ENCODE data around the gene HSF5.

HSF5 gene

DNA sequence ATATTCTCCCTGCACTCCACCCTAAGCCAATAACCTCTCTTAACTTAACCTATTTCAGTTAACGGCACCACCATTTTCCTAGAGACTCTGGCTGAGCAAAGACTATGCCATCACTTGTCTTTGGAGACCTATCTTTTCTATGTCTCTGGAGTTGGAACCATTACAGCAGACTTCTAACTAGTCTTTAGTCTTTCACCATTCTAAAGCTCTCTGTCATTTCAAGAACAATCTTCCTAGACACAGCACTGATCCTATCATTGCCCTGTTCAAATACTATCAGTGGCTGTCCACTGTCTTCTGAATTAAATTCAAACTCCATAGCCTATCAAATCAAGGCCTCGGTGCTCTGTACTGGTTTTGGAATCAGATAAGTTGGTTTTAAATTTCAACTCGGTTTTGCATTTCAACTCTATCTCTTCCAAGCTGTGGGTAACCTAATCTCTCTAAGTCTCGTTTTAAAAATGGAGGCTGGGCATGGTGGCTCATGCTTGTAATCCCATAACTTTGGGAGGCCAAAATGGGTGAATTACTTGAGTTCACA lies 102.8 kb downstream of the HSF5 start:
- no peak for DNase-seq (ENCODE audit: low spot score)

DNA sequence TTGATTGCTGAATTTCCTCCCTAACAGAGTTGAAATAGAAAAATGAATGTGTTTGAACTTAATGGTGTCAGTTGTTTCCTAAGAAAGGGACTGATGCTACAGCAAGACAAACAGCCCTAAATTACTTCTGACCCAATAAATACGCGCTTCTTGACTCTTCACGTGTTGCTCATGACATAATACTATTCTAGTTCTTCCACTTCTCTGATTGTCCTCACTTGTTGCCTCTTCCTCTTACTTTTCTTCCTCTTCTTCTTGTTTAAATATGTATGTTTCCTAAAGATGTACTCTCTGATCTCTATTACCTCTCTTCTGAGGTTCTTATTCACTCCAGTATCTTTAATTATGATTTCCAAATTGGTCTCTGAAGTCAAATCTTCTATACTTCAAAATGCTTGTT lies 103.3 kb downstream of the HSF5 start:
- no peak for DNase-seq (ENCODE audit: low spot score)

DNA sequence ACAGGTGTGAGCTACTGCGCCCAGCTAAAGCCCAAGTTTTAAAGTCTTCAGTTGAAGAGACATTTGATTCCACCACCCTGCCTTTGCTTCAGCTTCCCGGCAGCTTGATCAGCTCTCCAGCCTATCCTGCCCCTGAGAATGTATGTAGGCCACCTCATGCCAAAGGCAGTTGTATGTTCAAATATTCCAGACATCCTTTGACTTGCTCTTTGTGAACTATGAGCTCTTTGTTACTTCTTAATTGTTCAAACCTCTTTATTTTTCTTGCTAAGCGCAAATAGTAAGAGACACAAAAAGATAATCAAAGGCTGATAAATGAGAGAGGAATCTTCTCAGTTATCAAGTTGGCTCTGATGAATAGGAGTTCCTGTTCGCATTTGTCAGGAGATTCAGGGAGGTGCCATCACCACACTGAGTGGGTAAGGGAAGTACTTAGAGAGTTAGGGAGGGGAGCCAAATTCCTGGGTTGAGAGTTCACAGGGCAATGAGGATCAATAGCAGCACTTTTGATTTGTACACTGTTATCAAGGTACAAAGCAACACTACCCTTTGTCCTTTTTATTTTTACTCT lies 104.2 kb downstream of the HSF5 start:
- no peak for DNase-seq (ENCODE audit: low spot score)

DNA sequence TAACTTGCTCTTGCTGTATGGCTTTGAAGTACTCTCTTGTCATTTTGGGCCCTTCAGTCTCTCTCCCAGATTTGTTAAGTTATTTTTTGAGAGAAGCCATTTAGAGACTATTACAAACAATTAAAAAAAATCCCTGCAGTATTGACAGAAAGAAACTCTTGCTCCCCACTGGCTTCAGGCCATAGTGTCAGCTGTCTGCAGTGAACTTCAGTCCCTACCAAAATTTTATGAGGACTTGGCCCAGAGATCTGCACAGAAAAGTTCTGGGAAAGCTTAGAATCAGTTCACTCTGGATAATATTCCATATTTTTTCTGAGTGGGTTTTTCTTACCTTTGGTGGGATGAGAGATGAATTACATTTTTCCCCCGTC lies 105.4 kb downstream of the HSF5 start:
- DNase-seq (ENCODE audit: low spot score), result no peak

DNA sequence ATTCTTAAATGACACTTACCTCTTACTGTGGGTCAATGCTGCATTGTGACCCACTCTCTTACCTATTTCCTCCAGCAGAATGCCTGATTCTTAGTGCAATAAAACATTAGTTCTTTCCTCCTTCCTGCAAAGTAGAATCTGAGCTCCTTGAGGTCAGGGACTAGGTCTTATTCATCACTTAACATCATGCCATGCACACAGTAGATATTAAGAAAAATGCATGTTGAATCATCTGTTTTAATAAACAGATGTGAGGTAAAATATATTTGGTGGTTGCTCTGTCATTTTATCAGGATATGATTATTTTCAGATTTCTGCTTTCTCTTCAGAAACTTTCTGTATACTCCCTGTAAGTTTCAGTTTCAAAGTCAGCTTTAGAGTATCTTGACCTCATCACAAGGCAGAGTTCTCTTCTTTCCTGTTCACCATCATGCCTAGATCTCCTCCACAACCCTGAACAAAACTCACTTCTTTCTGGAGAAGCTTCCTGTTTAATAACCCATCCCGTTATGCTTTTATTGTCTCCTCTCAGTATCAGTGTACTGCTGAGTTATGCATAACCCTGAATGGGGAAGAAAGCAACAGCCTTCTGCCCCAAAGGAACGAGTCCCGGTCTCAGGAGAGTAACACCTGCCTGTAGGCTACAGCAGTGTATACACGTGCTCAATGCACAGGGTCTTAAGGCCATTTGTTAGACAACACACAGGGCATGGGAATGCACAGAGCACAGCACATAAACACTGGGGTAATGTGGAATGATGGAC lies 105.9 kb downstream of the HSF5 start:
- no peak for DNase-seq (ENCODE audit: low spot score)

DNA sequence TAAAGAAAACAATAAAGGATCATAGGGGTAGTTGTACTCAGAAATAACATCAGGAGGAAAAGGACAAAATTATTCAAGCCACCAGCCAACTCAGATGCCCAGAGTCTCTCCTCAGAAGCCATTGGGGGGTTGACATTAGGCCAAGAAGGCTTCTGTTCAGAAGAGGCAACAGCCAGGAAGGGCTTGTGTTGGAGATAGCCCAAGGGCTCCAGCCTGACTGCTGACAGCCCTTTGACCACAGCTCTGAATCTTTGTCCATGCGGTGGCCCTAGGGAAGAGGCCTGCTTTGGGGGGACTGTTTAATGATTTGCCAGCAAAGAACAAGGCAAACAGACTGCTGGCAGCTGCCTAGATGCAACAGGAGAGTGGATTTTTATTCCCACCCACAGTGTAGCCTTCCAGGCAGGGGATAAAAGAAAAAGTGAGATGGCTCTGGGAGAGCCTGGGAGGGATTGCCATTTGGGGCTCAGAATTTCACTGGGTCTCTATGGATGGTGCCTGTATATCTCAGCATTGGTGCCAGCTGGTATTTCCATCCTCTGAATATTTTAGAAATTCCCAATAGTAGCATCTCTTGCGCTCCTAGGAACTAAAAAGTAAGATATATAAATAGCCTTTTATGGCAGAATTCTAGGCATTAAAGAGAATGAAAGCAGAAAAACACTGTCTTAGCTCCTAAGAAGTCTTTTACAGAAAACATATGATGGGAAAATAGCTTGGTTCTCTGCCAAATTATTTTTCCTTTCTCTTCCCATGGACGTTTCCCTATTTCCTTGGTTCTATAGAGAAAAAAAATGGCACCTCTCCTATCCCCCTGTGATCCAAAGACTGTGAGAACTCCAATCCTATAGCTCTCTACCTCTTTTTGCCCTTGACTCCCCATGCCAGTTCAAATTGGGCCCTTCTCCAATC lies 106.8 kb downstream of the HSF5 start:
- DNase-seq (ENCODE audit: low spot score), result no peak

DNA sequence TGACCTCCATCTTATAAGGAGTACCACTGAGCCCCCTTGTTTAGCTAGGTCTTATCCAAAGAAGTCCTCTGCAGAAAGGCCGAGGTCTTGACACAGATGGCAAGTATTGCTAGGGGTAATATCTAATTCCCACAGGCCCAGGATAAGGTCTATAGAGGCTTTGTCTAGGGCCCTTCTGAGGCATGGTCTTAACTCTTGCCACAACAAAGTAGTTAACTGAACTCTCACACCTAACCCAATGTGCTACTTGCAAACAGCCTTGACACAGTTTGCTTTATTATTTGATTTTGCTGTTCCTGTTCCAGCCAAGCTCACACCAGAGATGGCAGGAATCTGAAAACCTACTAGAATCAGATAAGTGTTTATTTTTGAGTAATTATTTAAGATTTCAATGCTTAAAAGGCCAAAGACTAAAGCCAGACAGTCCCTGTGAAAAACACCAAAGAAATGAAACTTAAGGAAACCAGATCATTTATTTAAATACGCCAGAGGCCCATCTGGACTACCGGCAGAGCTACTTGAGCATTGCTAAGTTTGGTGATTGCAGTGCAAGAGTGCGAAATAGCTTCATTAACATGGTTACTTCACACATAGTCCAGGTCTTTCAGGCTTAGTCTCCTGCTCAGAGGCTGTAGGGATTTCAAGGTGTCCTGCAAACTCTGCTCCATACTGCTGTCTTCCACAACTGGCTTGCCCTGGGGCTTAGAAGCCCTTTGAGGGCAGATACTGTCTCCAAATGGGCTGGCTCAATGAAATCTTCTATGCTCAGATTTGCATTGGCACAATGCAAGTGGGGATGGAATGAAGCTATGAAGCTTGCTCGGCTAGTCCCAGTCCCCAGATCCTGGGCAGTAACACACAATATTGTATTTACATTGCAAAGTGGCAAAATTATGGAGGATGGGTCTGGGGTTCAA lies 107.7 kb downstream of the HSF5 start:
- no peak for DNase-seq (ENCODE audit: low spot score)

DNA sequence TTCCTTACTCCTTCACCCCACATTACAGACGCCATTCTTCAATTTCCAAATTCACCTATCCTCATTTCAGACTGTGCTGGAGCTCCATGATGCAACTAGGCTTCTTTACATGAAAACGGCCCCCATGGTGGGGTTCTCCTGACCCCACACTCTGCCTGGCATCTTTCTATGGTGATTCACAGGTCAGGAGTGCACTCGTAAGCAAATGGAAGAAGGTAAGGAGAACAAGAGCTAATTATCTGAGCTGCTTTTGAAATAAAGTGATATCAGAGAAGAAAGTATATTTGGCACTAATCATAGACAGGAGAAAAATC lies 108.7 kb downstream of the HSF5 start:
- no peak for DNase-seq (ENCODE audit: low spot score)

DNA sequence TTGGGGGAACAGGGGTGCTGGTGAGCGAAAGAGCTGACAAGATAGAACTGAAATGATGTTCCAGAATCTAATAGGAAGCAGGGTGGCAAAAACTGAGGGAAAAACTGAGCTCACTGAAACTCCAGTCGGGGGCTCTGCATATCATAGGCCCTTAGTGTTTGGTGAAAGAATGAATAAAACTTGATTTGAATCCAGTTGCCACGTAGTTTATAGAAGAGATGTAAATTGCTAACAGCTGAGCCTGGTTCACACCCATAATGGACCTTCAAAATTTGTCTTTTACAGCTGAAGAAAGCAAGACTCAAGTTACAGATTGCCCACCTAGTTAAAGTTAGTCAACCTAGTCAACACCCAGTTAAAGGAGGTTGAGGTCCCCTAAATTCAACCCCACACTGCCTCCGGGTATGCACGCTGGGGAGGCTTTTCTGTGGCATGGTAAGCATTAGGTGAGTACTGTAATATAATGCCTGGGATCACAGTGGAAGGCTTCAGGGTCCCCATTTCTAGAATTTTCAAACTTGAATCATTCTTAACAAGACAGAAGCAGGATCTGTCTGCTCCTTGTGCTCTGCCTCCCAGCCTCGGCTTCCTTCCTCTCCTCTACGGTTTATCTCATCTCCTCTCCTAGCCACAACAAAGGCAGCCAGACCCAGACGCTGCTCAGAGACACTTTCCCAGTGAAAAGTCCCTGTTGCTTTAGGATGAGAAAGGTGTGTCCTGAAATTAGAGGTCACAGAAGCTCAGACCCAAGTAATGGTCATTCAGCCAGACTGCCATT lies 109.3 kb downstream of the HSF5 start:
- DNase-seq (ENCODE audit: low spot score), result no peak

DNA sequence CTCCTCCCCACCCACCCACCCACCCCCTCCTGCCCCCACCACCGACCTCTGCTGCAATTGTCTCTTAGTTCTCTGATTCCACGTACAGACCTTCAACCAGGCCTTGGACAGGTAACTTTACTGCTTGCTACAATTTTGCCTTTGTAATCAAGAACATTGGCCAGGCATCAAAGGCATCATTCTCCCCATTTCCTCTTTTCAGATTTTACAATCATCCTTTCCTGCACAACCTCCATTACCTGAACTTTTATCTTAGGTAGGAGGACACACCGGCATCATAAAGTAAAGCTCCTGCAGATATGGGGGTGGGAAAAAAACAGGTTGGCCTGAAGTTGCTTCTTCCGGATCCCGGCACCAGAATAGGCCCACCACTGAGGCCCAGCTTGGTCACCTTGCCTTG lies 110.5 kb downstream of the HSF5 start:
- no peak for DNase-seq (ENCODE audit: low spot score)

DNA sequence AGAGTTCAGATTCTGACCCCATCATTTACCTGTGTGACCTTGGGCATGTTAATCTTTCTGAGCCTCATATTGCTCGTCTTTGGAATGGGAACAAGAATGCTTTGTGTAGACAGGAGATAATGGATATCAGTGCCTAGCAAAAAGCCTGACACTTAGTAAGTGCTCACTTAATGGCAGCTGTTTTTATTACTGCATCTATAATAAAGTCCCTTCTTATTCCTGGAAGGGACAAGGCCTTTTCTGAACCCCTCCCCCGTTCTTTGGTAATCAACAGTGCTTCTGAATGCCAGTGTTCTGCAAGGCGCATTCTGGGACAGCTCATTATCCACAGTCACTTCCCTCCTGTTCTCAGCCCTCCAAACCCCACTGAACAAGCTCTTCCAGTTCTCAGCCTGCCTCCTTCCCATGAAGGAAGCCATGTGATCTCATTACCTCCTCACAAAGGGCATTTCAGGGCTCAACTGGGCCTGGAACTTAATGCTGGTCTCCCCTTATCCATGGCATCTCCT lies 111.1 kb downstream of the HSF5 start:
- DNase-seq (ENCODE audit: low spot score), result no peak

DNA sequence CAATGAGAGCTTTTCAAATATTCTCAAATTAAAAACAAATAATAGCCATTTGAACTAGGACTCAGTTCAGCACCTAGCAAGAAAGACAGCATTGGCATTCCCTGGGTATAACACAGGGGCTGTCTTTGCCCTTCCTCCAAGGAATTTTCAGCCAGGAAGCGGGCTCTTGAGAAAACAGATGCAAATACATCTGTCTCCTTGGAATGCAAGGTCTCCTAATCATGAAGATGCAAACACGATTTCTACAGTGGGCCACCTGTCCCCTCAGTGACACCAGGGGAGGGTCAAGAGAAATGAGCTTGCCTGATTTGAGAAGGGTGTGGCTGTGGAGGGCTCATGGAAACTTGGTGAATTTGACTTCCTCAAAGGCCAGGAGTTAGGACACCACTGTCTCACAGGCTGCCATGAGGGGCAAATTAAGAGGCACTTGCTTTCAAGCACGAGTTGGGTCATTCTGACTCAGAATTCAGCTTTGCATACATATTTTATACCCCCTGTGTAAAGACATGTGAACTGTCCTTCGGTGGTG lies 111.7 kb downstream of the HSF5 start:
- DNase-seq (ENCODE audit: low spot score), result no peak

DNA sequence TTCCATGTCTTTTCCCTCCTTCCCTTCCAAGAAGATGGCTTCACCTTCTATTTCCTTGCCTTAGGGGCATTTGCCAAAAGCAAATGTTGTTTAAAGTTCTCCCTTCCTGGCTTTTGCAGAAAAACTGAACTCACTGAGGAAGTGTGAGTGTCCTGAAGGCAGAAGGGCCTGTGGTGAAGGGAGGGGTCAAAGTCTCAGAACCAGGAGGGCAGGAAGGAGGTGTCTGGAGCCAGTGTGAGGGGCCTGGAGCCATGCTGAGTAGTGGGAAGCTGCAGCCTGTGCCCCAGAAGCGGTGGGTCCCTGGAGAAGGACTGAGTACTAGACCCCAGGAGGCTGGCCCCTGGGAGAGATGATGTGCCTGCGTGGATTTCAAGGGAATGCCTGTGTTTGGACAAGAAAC lies 112.4 kb downstream of the HSF5 start:
- no peak for DNase-seq (ENCODE audit: low spot score)

DNA sequence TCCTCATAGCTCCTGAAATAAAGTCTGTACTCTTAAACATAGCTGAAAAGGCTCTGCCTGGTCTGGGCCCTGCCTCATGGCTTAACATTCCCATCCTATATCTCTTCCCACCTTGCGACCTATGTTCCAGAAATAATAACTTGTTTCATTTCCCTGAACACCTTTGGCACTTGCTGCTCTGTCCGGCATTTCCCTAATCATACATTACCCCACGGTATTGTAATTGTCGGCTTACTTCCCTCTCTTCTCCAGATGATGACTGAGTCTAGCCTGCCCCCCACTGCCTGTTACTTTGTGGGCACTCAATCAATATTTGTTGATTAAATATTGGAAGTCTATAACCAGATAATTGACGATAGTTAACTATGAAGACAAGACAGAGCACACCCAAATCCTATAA lies 113.0 kb downstream of the HSF5 start:
- no peak for DNase-seq (ENCODE audit: low spot score)

DNA sequence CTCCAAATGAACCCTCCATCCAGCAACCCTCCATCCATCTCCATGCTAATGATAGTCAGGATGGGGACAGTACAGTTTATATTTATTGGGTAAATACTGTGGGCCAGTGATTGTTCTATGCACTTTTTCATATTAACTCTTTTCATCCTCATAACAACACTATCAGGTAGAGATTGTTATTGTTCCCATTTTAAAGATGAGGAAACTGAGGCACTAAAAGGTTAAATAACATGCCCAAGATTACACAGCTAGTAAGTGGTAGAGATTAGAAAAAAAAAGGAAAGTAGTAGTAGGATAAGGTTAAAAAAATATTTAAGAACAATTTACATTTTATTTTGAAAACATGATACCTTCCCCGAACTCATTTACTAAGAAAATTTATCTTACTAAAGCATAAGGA lies 114.3 kb downstream of the HSF5 start:
- no peak for DNase-seq (ENCODE audit: low spot score)

DNA sequence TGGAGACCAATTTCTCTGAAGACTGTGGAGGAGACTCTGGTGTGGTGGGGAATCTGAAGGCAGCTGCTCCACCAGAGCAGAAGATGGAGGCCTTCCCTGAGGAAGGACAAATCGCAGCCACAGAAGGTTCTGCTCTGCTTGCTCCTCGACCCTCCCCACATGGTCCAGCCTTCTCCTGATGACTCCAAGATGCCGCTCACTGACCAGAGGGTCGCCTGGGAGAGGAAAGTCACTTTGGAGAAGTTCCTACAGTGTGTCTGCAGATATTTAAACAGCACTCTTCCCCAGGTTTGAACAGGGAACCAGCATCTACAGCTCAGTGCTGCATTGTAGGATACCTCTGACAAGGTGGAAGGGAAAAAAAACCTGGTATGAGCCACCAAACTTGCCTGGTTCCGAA lies 115.2 kb downstream of the HSF5 start:
- DNase-seq (ENCODE audit: low spot score), result no peak

DNA sequence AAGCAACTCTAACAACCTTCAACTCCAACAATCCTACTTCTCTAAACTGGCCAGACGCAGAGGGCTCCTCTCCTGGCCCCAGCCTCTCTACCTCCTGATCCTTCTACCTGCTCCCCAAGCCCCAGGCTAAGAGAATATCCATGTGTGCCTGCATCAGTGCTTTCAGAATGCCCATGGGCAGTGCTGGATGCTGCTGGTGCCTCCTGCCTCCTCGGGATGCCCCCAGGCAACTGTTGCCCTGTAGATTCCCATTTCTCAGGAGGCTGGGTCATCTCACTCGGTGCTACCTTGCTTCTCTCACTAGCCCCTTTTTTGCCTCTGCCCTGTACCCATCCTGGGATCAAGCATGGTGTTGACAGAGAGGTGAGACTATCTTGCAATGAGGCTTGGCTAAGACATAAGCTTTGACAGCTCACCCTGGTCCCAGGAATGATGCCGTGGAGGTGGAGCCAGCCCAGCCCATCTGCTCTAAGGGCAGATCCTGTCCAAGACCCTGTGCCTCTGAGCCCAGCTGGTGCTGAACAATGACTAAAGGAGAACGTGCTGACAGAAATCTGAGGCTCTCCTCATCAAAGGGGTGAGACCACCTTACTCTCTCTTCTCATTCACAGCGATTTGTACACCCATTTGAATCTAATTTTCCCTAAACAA lies 116.8 kb downstream of the HSF5 start:
- no peak for DNase-seq (ENCODE audit: low spot score)

DNA sequence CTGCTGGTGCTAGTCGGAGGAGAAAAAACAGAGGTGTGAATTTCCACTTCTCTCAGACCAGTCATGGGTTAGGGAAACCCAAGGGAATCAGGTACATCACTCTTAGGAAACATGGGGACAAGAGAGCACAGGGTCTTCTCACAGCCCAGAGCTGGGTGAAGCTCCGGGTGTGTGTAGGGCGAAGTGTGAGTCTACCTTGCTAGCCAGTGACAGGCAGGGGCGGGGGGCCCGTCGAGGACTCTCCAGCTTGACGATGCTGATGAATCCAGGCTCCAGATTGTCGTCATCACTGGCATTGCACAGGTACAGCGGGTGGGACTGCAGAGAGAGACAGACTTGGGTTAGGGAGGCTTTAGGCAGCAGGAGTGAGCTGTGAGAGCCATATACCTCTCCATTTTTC lies 117.5 kb downstream of the HSF5 start:
- DNase-seq (ENCODE audit: low spot score), result no peak

DNA sequence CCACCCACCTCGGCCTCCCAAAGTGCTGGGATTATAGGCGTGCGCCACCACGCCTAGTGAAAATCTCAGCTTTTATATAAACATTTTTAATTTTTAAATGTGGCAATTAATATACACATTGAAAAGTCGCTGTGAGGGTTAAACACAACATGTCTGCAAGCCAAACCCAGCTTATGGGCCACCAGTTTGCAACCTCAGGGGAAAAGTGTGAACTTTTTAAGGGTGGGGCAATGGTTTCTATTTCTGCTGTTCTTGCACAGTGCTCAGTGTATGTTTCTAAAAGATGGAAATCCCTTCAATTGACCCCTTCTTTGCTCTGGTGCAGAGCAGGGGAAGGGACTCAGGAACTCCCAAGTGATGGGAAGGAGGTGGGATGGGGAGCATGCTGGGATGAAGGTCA lies 117.9 kb downstream of the HSF5 start:
- no peak for DNase-seq (ENCODE audit: low spot score)

Data from GM03348 (cell line).